IPS DF 6.9 (cell line): ENCODE measurements around the gene RANGAP1.
"Not testable (repeated sequence)": the region's sequence is repeated elsewhere in the genome, so short reads cannot be mapped to it uniquely, and the experiment has no call there.

Experiments used
- DNase-seq: peaks from one replicate; pipeline ENCODE4 v3.0.0-alpha.2; 2013; ENCODE audit warnings: low read depth, low spot score
- H3K27ac ChIP-seq: one replicate; pipeline ENCODE4 v1.5.1; 2013; ENCODE audit warnings: low read length, control low read depth
- H3K27me3 ChIP-seq: 2 replicates; pipeline ENCODE4 v1.6.1; 2013; ENCODE audit warnings: mild to moderate bottlenecking, low read length; ENCODE audit not compliant: control insufficient read depth, insufficient read depth
- H3K36me3 ChIP-seq: 2 replicates; pipeline ENCODE4 v1.6.1; 2013; ENCODE audit warnings: low read length; ENCODE audit not compliant: control insufficient read depth, insufficient read depth
- H3K4me1 ChIP-seq: 2 replicates; pipeline ENCODE4 v1.6.1; 2013; ENCODE audit warnings: low read length; ENCODE audit not compliant: control insufficient read depth, insufficient read depth
- H3K4me3 ChIP-seq: 2 replicates; pipeline ENCODE4 v1.5.1; 2013; ENCODE audit warnings: mild to moderate bottlenecking, low read length
- H3K9me3 ChIP-seq: 2 replicates; pipeline ENCODE4 v1.6.1; 2013; ENCODE audit warnings: low read length, inconsistent platforms; ENCODE audit not compliant: control insufficient read depth, insufficient read depth
- WGBS: extraction: QIAGEN DNeasy Blood & Tissue Kit; methylation state at CpG from one replicate; pipeline ENCODE4 v1.1.7; 2013; ENCODE audit warnings: mixed read lengths, missing lambda C conversion rate; ENCODE audit not compliant: insufficient read length, insufficient coverage; 5-methylcytosine and 5-hydroxymethylcytosine counted together

The RANGAP1 gene

DNA sequence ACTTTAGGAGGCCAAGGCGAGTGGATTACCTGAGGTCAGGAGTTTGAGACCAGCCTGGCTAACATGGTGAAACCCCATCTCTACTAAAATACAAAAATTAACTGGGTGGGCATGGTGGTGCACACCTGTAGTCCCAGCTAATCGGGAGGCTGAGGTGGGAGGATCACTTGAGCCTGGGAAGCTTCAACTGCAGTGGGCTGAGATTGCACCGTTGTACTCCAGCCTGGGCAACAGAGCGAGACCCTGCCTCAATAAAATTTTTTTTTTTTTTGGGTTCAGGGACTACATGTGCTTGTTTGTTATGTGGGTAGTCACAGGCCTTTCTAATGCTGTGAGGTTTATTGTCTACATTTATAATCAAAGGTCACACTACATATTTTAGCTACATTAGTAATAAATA, 26.2 kb downstream of the RANGAP1 start:
- H3K4me1 ChIP-seq, H3K9me3 ChIP-seq, H3K27ac ChIP-seq, H3K4me3 ChIP-seq, DNase-seq, H3K27me3 ChIP-seq: not testable (repeated sequence)
- WGBS, result no CpG with 5 or more reads among the region's 4 CpGs
- peaks cover 74% of the 10 kb centered on the region for H3K36me3 ChIP-seq

- no CpG with 5 or more reads among the region's 11 CpGs for WGBS
- Histone ChIP-seq H3K36me3 (peaks cover 68% of the 10 kb centered on the region), H3K27ac (no peak overlapping the region)
Measured at GRCh38 chr22:41257696-41258095, 28.3 kb downstream of the RANGAP1 start.

GRCh38 chr22:41256254-41257253, 29.4 kb downstream of the RANGAP1 start:
- no peaks in the 10 kb centered on the region for H3K27me3 ChIP-seq
- no peak overlapping the region for H3K4me3 ChIP-seq
- no peaks in the 10 kb centered on the region for H3K9me3 ChIP-seq
- DNase-seq, result no peak
- peaks cover 62% of the 10 kb centered on the region for H3K36me3 ChIP-seq
- peaks cover 2% of the 10 kb centered on the region; the same call in 1 of the 2 replicates for H3K4me1 ChIP-seq
- no peak overlapping the region for H3K27ac ChIP-seq
- WGBS, result no CpG with 5 or more reads among the region's 20 CpGs

More at GRCh38 chr22:41257696-41258095, 28.3 kb downstream of the RANGAP1 start:
- Histone ChIP-seq H3K9me3 (no peaks in the 10 kb centered on the region), H3K4me1 (peaks cover 2% of the 10 kb centered on the region; the same call in 1 of the 2 replicates), H3K4me3 (no peak overlapping the region), H3K27me3 (no peaks in the 10 kb centered on the region)
- DNase-seq, result no peak

GRCh38 chr22:41254230-41254629, 31.8 kb downstream of the RANGAP1 start:
- Histone ChIP-seq H3K27me3 (no peaks in the 10 kb centered on the region), H3K36me3 (peaks cover 69% of the 10 kb centered on the region), H3K27ac (no peak overlapping the region), H3K4me3 (no peak overlapping the region), H3K4me1 (peaks cover 2% of the 10 kb centered on the region; the same call in 1 of the 2 replicates), H3K9me3 (no peaks in the 10 kb centered on the region)
- no peak for DNase-seq
- no CpG with 5 or more reads among the region's 7 CpGs for WGBS

DNA sequence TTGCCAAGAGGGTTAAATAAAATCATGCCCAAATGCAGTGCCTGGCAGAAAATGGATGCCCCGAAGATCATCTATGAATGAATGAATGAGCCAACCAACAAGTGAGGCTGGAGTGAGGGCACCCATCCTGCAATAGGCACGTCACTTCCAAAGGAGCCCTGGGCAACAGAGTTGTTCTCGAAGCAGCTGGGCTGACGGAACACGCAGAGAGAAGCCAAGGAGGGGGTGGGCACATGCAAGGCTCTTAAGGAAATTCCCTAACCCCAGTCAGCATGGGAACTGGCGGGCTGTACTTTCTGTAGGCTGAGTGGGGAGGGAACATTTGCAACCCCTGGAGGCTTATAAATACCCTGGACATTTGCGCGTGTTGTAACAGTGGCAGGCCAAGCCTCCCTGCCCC, 33.6 kb downstream of the RANGAP1 start:
- DNase-seq, result no peak
- H3K9me3 ChIP-seq, result no peaks in the 10 kb centered on the region
- H3K4me1 ChIP-seq, result peaks cover 2% of the 10 kb centered on the region; the same call in 1 of the 2 replicates
- H3K27me3 ChIP-seq, result no peaks in the 10 kb centered on the region
- H3K27ac ChIP-seq, result no peak overlapping the region
- no CpG with 5 or more reads among the region's 8 CpGs for WGBS
- H3K4me3 ChIP-seq, result no peak overlapping the region
- peaks cover 73% of the 10 kb centered on the region for H3K36me3 ChIP-seq

DNA sequence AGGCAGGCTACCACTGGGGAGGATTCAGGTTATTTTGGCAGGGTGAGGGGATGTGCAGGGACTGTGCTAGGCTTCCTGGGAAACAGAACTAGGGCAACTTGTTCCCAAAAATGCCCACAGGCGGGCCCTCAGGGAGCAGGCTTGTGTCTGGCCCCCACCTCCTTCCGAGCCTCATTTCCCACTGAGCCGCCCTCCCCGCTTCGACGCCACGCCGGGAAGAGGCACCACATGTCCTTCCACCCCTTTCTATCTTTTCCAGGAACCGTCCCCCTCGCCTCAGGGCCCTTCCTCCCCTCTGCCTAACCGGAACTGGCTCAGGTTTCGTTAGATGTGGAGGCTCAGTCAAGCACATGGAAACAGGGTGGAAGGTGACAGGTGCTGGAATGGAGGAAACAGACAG, 35.9 kb downstream of the RANGAP1 start:
- peaks cover 71% of the 10 kb centered on the region for H3K36me3 ChIP-seq
- H3K4me3 ChIP-seq, result no peak overlapping the region
- WGBS, result no CpG with 5 or more reads among the region's 12 CpGs
- no peak overlapping the region for H3K27ac ChIP-seq
- DNase-seq, result no peak
- no peaks in the 10 kb centered on the region for H3K9me3 ChIP-seq
- H3K4me1 ChIP-seq, result no peaks in the 10 kb centered on the region
- no peaks in the 10 kb centered on the region for H3K27me3 ChIP-seq

GRCh38 chr22:41249442-41249841, 36.5 kb downstream of the RANGAP1 start:
- Histone ChIP-seq H3K27ac (no peak overlapping the region), H3K9me3 (no peaks in the 10 kb centered on the region), H3K36me3 (peaks cover 68% of the 10 kb centered on the region), H3K4me3 (no peak overlapping the region), H3K27me3 (no peaks in the 10 kb centered on the region), H3K4me1 (no peaks in the 10 kb centered on the region)
- no peak for DNase-seq
- WGBS, result no CpG with 5 or more reads among the region's 14 CpGs

DNA sequence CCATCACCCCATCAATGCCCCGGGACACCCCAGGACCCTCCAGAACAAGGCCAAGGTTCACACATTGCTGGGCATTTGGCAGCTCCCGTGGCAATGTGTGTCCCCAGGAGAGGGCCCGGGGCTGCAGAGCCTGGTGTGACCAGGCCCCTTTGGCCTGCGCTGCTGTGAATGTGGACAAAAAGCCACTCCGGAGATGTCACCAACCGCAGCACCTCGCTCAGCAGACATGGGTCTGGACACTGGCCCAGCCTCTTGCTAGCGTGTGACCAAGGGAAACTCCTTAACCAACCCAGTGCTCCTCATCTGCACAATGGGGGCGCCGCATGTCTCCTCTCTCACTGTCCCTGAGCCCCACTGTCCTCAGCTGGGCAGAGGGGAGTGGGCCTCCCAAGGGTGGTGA, 37.2 kb downstream of the RANGAP1 start:
- peaks cover 63% of the 10 kb centered on the region for H3K36me3 ChIP-seq
- no peaks in the 10 kb centered on the region for H3K27me3 ChIP-seq
- H3K4me1 ChIP-seq, result no peaks in the 10 kb centered on the region
- no peak overlapping the region for H3K4me3 ChIP-seq
- no peaks in the 10 kb centered on the region for H3K9me3 ChIP-seq
- WGBS, result no CpG with 5 or more reads among the region's 10 CpGs
- no peak for DNase-seq
- H3K27ac ChIP-seq, result no peak overlapping the region

DNA sequence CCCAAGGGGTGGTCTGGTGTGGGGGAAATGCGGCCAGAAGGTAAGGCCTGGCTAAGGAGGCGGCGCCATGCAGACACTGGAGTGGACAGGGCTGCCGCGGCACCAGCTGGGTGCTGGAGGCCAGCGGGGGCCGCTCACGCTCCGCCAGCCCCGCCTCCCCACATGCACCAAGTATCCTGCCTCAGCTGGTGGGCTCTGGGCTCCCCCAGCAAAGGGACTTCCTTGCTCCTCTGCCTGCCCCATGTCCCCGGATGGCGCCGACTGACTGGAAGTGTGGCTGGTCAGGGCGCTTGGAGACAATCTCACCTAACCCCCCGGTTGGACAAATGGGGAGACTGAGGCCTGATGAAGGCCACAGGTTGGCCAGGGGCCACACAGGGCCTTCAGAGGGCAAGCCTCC, 37.7 kb downstream of the RANGAP1 start:
- no peaks in the 10 kb centered on the region for H3K27me3 ChIP-seq
- no peaks in the 10 kb centered on the region for H3K4me1 ChIP-seq
- no peak overlapping the region for H3K4me3 ChIP-seq
- DNase-seq, result no peak
- no CpG with 5 or more reads among the region's 15 CpGs for WGBS
- peaks cover 62% of the 10 kb centered on the region for H3K36me3 ChIP-seq
- H3K9me3 ChIP-seq, result no peaks in the 10 kb centered on the region
- H3K27ac ChIP-seq, result no peak overlapping the region

GRCh38 chr22:41247703-41248102, 38.3 kb downstream of the RANGAP1 start:
- H3K27ac ChIP-seq, result no peak overlapping the region
- no peak for DNase-seq
- no peak overlapping the region for H3K4me3 ChIP-seq
- H3K9me3 ChIP-seq, result no peaks in the 10 kb centered on the region
- no CpG with 5 or more reads among the region's 7 CpGs for WGBS
- peaks cover 56% of the 10 kb centered on the region for H3K36me3 ChIP-seq
- H3K27me3 ChIP-seq, result no peaks in the 10 kb centered on the region
- no peaks in the 10 kb centered on the region for H3K4me1 ChIP-seq
